ENCODE measurements around the gene AP3B1. TPM values are rescaled to one million over a fixed set of nuclear protein-coding genes. Genes with fewer than 3 reads are reported as not detected.

AP3B1 gene
- total RNA-seq, 1 donor from 2014 or later = 40.0 TPM

- no peaks in the 10 kb centered on the region for H3K9me3 ChIP-seq
- no peak for TF ChIP-seq CTCF (IDR thresholded peaks at IDR 0.05)
- H3K27ac ChIP-seq = no peak overlapping the region
- intact Hi-C loops (cut with DNase I) = no loop called here
- DNase-seq (no peak), ATAC-seq (no peak)
- H3K4me1 ChIP-seq = no peaks in the 10 kb centered on the region
- no peaks in the 10 kb centered on the region for H3K27me3 ChIP-seq (ENCODE audit: low read depth)
- no peak overlapping the region for H3K4me3 ChIP-seq
- H3K36me3 ChIP-seq = no peaks in the 10 kb centered on the region
These were observed 58.5 kb downstream of the AP3B1 start for GRCh38 chr5:78236046-78236445.

GRCh38 chr5:78235289-78235688 is 59.2 kb downstream of the AP3B1 start:
- no peak for ATAC-seq
- intact Hi-C loops (cut with DNase I) = no loop called here
- no peaks in the 10 kb centered on the region for H3K27me3 ChIP-seq (ENCODE audit: low read depth)
- no peak for TF ChIP-seq CTCF (IDR thresholded peaks at IDR 0.05)
- DNase-seq = no peak
- H3K27ac ChIP-seq = no peak overlapping the region
- no peak overlapping the region for H3K4me3 ChIP-seq
- H3K4me1 ChIP-seq = no peaks in the 10 kb centered on the region
- no peaks in the 10 kb centered on the region for H3K36me3 ChIP-seq
- no peaks in the 10 kb centered on the region for H3K9me3 ChIP-seq

GRCh38 chr5:78234804-78235203 is 59.7 kb downstream of the AP3B1 start:
- ATAC-seq (no peak), DNase-seq (no peak)
- no peak for TF ChIP-seq CTCF (IDR thresholded peaks at IDR 0.05)
- no peak overlapping the region for H3K4me3 ChIP-seq
- H3K27ac ChIP-seq = no peak overlapping the region
- no peaks in the 10 kb centered on the region for H3K9me3 ChIP-seq
- intact Hi-C loops (cut with DNase I) = no loop called here
- H3K36me3 ChIP-seq = no peaks in the 10 kb centered on the region
- H3K4me1 ChIP-seq = no peaks in the 10 kb centered on the region
- H3K27me3 ChIP-seq (ENCODE audit: low read depth) = no peaks in the 10 kb centered on the region

GRCh38 chr5:78232163-78232562 is 62.3 kb downstream of the AP3B1 start:
- no peak for TF ChIP-seq CTCF (IDR thresholded peaks at IDR 0.05)
- DNase-seq = no peak
- no peaks in the 10 kb centered on the region for H3K36me3 ChIP-seq
- no peaks in the 10 kb centered on the region for H3K27me3 ChIP-seq (ENCODE audit: low read depth)
- no peak overlapping the region for H3K27ac ChIP-seq
- H3K4me3 ChIP-seq = no peak overlapping the region
- intact Hi-C loops (cut with DNase I) = no loop called here
- no peaks in the 10 kb centered on the region for H3K4me1 ChIP-seq
- no peak for ATAC-seq
- no peaks in the 10 kb centered on the region for H3K9me3 ChIP-seq

- no peak for DNase-seq
- no peak for TF ChIP-seq CTCF (IDR thresholded peaks at IDR 0.05)
- Histone ChIP-seq H3K9me3 (peaks cover 7% of the 10 kb centered on the region), H3K27me3 (ENCODE audit: low read depth) (no peaks in the 10 kb centered on the region), H3K4me1 (no peaks in the 10 kb centered on the region), H3K4me3 (no peak overlapping the region), H3K27ac (no peak overlapping the region), H3K36me3 (peaks cover 8% of the 10 kb centered on the region)
- no peak for ATAC-seq
- intact Hi-C loops (cut with DNase I) = no loop called here
These were observed 70.1 kb downstream of the AP3B1 start for GRCh38 chr5:78224358-78224757.

- peaks cover 8% of the 10 kb centered on the region for H3K36me3 ChIP-seq
- no peak for TF ChIP-seq CTCF (IDR thresholded peaks at IDR 0.05)
- no peak overlapping the region for H3K27ac ChIP-seq
- DNase-seq (no peak), ATAC-seq (peak in 1 of 2 donors; percentile 41)
- peaks cover 7% of the 10 kb centered on the region for H3K9me3 ChIP-seq
- no peak overlapping the region for H3K4me3 ChIP-seq
- intact Hi-C loops (cut with DNase I) = no loop called here
- no peaks in the 10 kb centered on the region for H3K27me3 ChIP-seq (ENCODE audit: low read depth)
- H3K4me1 ChIP-seq = no peaks in the 10 kb centered on the region
These were observed 72.5 kb downstream of the AP3B1 start for GRCh38 chr5:78221964-78222451.

Measured in lower lobe of right lung (tissue), 2 donors.